ENCODE results near the gene FJX1.
A peak's percentile ranks its signal among the peaks of the same experiment; 100 is the strongest.

Gene FJX1

DNA sequence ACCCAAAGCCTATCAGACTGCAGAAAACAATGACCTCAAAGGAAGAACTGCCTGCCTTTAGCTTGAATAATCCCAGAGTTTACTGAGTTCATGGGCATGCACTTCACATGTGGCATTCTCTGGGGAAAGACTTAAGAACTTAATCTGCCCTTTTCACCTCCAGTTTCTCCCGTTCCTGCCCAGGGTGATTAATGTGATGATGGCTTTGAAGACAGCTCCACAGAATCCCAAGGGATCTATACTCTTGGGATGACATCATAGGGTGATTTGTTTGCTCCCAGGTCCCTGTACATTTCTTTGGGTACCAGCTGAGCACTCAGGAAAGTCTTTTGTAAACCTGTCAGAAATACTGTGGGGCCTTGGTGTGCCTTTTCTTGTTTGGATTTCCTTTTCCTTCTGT is 14.0 kb downstream of the FJX1 start (continued):
- TF ChIP-seq, protein P1, sequence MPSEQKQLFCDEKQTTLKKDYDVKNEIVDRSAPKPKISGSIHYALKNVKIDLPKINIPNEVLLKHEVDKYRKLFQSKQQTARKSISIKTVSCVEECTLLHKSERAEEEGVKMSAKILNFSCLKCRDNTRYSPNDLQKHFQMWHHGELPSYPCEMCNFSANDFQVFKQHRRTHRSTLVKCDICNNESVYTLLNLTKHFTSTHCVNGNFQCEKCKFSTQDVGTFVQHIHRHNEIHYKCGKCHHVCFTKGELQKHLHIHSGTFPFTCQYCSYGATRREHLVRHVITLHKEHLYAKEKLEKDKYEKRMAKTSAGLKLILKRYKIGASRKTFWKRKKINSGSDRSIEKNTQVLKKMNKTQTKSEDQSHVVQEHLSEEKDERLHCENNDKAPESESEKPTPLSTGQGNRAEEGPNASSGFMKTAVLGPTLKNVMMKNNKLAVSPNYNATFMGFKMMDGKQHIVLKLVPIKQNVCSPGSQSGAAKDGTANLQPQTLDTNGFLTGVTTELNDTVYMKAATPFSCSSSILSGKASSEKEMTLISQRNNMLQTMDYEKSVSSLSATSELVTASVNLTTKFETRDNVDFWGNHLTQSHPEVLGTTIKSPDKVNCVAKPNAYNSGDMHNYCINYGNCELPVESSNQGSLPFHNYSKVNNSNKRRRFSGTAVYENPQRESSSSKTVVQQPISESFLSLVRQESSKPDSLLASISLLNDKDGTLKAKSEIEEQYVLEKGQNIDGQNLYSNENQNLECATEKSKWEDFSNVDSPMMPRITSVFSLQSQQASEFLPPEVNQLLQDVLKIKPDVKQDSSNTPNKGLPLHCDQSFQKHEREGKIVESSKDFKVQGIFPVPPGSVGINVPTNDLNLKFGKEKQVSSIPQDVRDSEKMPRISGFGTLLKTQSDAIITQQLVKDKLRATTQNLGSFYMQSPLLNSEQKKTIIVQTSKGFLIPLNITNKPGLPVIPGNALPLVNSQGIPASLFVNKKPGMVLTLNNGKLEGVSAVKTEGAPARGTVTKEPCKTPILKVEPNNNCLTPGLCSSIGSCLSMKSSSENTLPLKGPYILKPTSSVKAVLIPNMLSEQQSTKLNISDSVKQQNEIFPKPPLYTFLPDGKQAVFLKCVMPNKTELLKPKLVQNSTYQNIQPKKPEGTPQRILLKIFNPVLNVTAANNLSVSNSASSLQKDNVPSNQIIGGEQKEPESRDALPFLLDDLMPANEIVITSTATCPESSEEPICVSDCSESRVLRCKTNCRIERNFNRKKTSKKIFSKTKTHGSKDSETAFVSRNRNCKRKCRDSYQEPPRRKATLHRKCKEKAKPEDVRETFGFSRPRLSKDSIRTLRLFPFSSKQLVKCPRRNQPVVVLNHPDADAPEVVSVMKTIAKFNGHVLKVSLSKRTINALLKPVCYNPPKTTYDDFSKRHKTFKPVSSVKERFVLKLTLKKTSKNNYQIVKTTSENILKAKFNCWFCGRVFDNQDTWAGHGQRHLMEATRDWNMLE (tag by site-specific recombination; conservative IDR thresholded peaks at IDR 0.05; ENCODE audit: low read depth), result peak; percentile 34; the same call in 1 of the 2 replicates
- TF ChIP-seq ZNF510 (tag by site-specific recombination; IDR thresholded peaks at IDR 0.05; ENCODE audit: insufficient replicate concordance), result no peak
- TF ChIP-seq, protein P2, sequence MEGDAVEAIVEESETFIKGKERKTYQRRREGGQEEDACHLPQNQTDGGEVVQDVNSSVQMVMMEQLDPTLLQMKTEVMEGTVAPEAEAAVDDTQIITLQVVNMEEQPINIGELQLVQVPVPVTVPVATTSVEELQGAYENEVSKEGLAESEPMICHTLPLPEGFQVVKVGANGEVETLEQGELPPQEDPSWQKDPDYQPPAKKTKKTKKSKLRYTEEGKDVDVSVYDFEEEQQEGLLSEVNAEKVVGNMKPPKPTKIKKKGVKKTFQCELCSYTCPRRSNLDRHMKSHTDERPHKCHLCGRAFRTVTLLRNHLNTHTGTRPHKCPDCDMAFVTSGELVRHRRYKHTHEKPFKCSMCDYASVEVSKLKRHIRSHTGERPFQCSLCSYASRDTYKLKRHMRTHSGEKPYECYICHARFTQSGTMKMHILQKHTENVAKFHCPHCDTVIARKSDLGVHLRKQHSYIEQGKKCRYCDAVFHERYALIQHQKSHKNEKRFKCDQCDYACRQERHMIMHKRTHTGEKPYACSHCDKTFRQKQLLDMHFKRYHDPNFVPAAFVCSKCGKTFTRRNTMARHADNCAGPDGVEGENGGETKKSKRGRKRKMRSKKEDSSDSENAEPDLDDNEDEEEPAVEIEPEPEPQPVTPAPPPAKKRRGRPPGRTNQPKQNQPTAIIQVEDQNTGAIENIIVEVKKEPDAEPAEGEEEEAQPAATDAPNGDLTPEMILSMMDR (tag by site-specific recombination; IDR thresholded peaks at IDR 0.05), result no peak
- TF ChIP-seq ZNF132 (tag by site-specific recombination; IDR thresholded peaks at IDR 0.05; ENCODE audit: borderline replicate concordance), result no peak
- TF ChIP-seq SETDB1 (IDR thresholded peaks at IDR 0.05; ENCODE audit: insufficient read length, low read length), result no peak
- TF ChIP-seq ZNF10 (tag by site-specific recombination; IDR thresholded peaks at IDR 0.05), result 0 out of 2 replicates have a peak, but pooled peaks have one; percentile 54
- no peak for TF ChIP-seq ZNF707 (tag by site-specific recombination; IDR thresholded peaks at IDR 0.05)
- TF ChIP-seq ZNF169 (tag by site-specific recombination; IDR thresholded peaks at IDR 0.05), result no peak
- TF ChIP-seq BCL11B (tag by site-specific recombination; IDR thresholded peaks at IDR 0.05; ENCODE audit: low read depth), result no peak
- no peak for TF ChIP-seq GLI4 (tag by site-specific recombination; IDR thresholded peaks at IDR 0.05)
- no peak for TF ChIP-seq ZNF658 (tag by site-specific recombination; IDR thresholded peaks at IDR 0.05)
- no peak for TF ChIP-seq ZNF785 (tag by site-specific recombination; IDR thresholded peaks at IDR 0.05)
- peak; percentile 66 for TF ChIP-seq ZNF843 (tag by site-specific recombination; IDR thresholded peaks at IDR 0.05)
- TF ChIP-seq ZNF596 (tag by site-specific recombination; IDR thresholded peaks at IDR 0.05), result no peak
- TF ChIP-seq WT1 (tag by site-specific recombination; IDR thresholded peaks at IDR 0.05), result no peak; the same call in 1 of the 2 replicates
- TF ChIP-seq OSR2 (tag by site-specific recombination; IDR thresholded peaks at IDR 0.05), result peak; percentile 52
- TF ChIP-seq ZNF341 (tag by site-specific recombination; IDR thresholded peaks at IDR 0.05; ENCODE audit: low read depth), result no peak
- no peak for TF ChIP-seq ZBTB26 (tag by site-specific recombination; optimal IDR thresholded peaks at IDR 0.05)
- no peak for TF ChIP-seq ZBTB10 (tag by site-specific recombination; IDR thresholded peaks at IDR 0.05)
- no peak for TF ChIP-seq ZBTB8A (tag by site-specific recombination; IDR thresholded peaks at IDR 0.05)
- no peak for TF ChIP-seq ZNF311 (tag by site-specific recombination; IDR thresholded peaks at IDR 0.05; ENCODE audit: borderline replicate concordance)
- no peak for TF ChIP-seq ZNF423 (tag by site-specific recombination; IDR thresholded peaks at IDR 0.05)
- peak; percentile 69 for TF ChIP-seq PRDM1 (tag by site-specific recombination; IDR thresholded peaks at IDR 0.05)
- peak; percentile 85 for TF ChIP-seq ZNF639 (tag by site-specific recombination; IDR thresholded peaks at IDR 0.05)
- TF ChIP-seq ZBTB17 (tag by site-specific recombination; IDR thresholded peaks at IDR 0.05), result no peak
- TF ChIP-seq ZNF76 (tag by site-specific recombination; IDR thresholded peaks at IDR 0.05; ENCODE audit: borderline replicate concordance, low read depth), result no peak
- TF ChIP-seq GLI2 (tag by site-specific recombination; IDR thresholded peaks at IDR 0.05; ENCODE audit: borderline replicate concordance, low read depth), result no peak
- no peak for TF ChIP-seq ZNF830 (tag by site-specific recombination; IDR thresholded peaks at IDR 0.05; ENCODE audit: low read depth)

Data from HEK293 (cell line).